Measurements from ENCODE around the gene AGBL1. TPM values are rescaled to one million over a fixed set of nuclear protein-coding genes. Genes with fewer than 3 reads are reported as not detected.

AGBL1 gene
- total RNA-seq, 1 experiment from 2014 or later: not detected

- Histone ChIP-seq H4K5ac (ENCODE audit: insufficient read length, low read depth, low read length) (no peak overlapping the region), H4K20me1 (ENCODE audit: control insufficient read depth, insufficient read depth, insufficient read length) (no peaks in the 10 kb centered on the region), H2BK20ac (ENCODE audit: low read depth, low read length, poor library complexity, severe bottlenecking) (no peak overlapping the region), H3K56ac (ENCODE audit: insufficient read length, low read depth, low read length) (no peak overlapping the region), H2BK5ac (ENCODE audit: insufficient read length, low read length) (no peak overlapping the region), H4K8ac (replicated peaks; ENCODE audit: insufficient read length, low read depth, low read length) (no peak overlapping the region), H3T11ph (ENCODE audit: low read length) (no peak overlapping the region), H3K4ac (ENCODE audit: low read depth, low read length) (no peak overlapping the region), H3K14ac (ENCODE audit: insufficient read depth, low read length) (no peak overlapping the region), H2BK120ac (ENCODE audit: low read depth, low read length, poor library complexity, severe bottlenecking) (no peak overlapping the region), H3K4me1 (ENCODE audit: insufficient read depth, low read length) (no peaks in the 10 kb centered on the region), H3K4me2 (ENCODE audit: insufficient read depth, insufficient read length, low read length) (no peak overlapping the region), H3K79me1 (ENCODE audit: insufficient read depth, low read depth, low read length, poor library complexity, severe bottlenecking) (no peaks in the 10 kb centered on the region), H3K23ac (ENCODE audit: insufficient read length, low read depth, low read length) (no peak overlapping the region), H3K23me2 (ENCODE audit: insufficient read length, low read depth, low read length, poor library complexity, severe bottlenecking) (no peaks in the 10 kb centered on the region), H3K9me3 (ENCODE audit: control insufficient read depth, low read depth, low read length) (no peaks in the 10 kb centered on the region), H2BK12ac (ENCODE audit: insufficient read length, low read depth, low read length) (no peak overlapping the region), H3K27ac (ENCODE audit: insufficient read length, low read depth, low read length) (no peak overlapping the region), H2AK5ac (ENCODE audit: insufficient read length, low read length) (no peak overlapping the region), H3K9ac (ENCODE audit: extremely low read depth, insufficient read length, low read length) (no peak overlapping the region), H2BK15ac (ENCODE audit: low read depth, low read length) (no peak overlapping the region), H3K79me2 (ENCODE audit: insufficient read depth, low read length) (no peaks in the 10 kb centered on the region), H4K91ac (ENCODE audit: insufficient read length, low read depth, low read length) (no peak overlapping the region), H2AFZ (ENCODE audit: low read length) (no peak overlapping the region), H3K18ac (ENCODE audit: insufficient read length, low read depth, low read length) (no peak overlapping the region), H3K27me3 (ENCODE audit: insufficient read depth, low read length) (no peaks in the 10 kb centered on the region)
- Mint-ChIP-seq H3K4me1 (no peaks in the 10 kb centered on the region), H3K4me3 (no peak overlapping the region), H3K27me3 (ENCODE audit: low read depth) (no peaks in the 10 kb centered on the region), H3K36me3 (ENCODE audit: insufficient read depth in 1 of 3, low read depth in 3 of 3) (peaks cover 0 to 4% (median 0%) of the 10 kb centered on the region in 3 experiments; a peak in 1 of 7 replicates), H3K27ac (no peak overlapping the region), H3K9me3 (peaks cover 0 to 2% of the 10 kb centered on the region in 2 experiments; a peak in 2 of 5 replicates)
- DNase-seq: no peak
- no peak for TF ChIP-seq CTCF (conservative IDR thresholded peaks at IDR 0.05)
Measured at GRCh38 chr15:86725628-86726027, 646.0 kb downstream of the AGBL1 start.

All from H9 (cell line).